ENCODE measurements around the gene SMARCA4.

Gene SMARCA4

DNA sequence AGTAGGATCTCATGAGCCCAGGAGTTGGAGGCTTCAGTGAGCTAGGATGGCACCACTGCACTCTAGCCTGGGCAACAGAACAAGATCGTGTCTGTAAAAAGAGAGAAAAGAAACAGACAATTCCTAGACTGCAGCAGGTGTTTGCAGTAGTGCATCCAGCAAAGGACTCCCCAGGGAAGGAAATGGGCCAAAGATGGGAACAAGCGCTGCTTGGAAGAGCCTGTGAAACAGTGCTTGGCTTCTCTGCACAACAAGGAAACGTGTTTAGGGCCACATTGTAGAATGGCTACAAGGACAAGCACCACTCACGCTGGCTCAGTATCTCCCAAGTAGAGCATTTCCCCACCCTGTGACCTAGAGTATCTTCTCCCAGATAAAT is 93.0 kb downstream of the SMARCA4 start:
- H3K36me3 ChIP-seq (ENCODE audit: insufficient read depth, low read length) = peaks cover 71% of the 10 kb centered on the region
- H3K4me2 ChIP-seq (ENCODE audit: low read length) = no peak overlapping the region
- H3K4me3 ChIP-seq (ENCODE audit: low read depth, low read length, poor library complexity, severe bottlenecking) = no peak overlapping the region
- no peak for TF ChIP-seq EZH2 (IDR thresholded peaks at IDR 0.05; ENCODE audit: borderline replicate concordance, low read length)
- TF ChIP-seq, protein P1, sequence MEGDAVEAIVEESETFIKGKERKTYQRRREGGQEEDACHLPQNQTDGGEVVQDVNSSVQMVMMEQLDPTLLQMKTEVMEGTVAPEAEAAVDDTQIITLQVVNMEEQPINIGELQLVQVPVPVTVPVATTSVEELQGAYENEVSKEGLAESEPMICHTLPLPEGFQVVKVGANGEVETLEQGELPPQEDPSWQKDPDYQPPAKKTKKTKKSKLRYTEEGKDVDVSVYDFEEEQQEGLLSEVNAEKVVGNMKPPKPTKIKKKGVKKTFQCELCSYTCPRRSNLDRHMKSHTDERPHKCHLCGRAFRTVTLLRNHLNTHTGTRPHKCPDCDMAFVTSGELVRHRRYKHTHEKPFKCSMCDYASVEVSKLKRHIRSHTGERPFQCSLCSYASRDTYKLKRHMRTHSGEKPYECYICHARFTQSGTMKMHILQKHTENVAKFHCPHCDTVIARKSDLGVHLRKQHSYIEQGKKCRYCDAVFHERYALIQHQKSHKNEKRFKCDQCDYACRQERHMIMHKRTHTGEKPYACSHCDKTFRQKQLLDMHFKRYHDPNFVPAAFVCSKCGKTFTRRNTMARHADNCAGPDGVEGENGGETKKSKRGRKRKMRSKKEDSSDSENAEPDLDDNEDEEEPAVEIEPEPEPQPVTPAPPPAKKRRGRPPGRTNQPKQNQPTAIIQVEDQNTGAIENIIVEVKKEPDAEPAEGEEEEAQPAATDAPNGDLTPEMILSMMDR (IDR thresholded peaks at IDR 0.05; ENCODE audit: low read length) = no peak
- no peaks in the 10 kb centered on the region for H3K9me3 ChIP-seq (ENCODE audit: low read length)
- H3K9ac ChIP-seq (ENCODE audit: low read length) = no peak overlapping the region
- no peaks in the 10 kb centered on the region for H4K20me1 ChIP-seq (ENCODE audit: insufficient read depth, low read length)
- no peaks in the 10 kb centered on the region for H3K9me2 ChIP-seq (ENCODE audit: low read depth, low read length)
- 0 out of 2 replicates have a peak, but pooled peaks cover 1% of the 10 kb centered on the region for H3F3A ChIP-seq (ENCODE audit: insufficient read depth, low read length)
- peaks cover 39% of the 10 kb centered on the region for H3K4me1 ChIP-seq (ENCODE audit: insufficient read depth, low read length, severe bottlenecking)
- H3K27ac ChIP-seq (ENCODE audit: low read depth, low read length, poor library complexity, severe bottlenecking) = no peak overlapping the region
- no peaks in the 10 kb centered on the region for H3K79me2 ChIP-seq (ENCODE audit: insufficient read depth, low read length)
- H2AFZ ChIP-seq (ENCODE audit: low read length) = no peak overlapping the region
- no peaks in the 10 kb centered on the region for H3K27me3 ChIP-seq (ENCODE audit: insufficient read depth, low read length)

DNA sequence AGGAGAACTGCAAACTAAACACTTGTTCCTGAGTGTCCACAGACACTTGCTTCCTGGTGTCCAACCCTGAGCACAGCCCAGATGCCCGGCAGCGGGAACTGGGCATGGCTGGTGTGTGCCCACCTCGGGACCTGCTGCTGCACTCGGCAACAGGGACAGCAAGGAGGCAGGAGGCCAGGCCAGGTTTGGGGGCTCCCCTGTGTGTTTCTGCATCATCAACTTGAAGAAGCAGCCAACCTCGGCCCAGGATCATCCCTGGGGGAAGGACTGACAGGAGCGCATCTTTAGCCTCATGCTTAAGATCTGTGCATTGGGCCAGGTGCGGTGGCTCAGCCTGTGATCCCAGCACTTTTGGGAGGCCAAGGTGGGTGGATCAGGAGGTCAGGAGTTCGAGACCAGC is 93.4 kb downstream of the SMARCA4 start:
- no peaks in the 10 kb centered on the region for H4K20me1 ChIP-seq (ENCODE audit: insufficient read depth, low read length)
- no peaks in the 10 kb centered on the region for H3K27me3 ChIP-seq (ENCODE audit: insufficient read depth, low read length)
- no peak overlapping the region for H2AFZ ChIP-seq (ENCODE audit: low read length)
- H3K4me3 ChIP-seq (ENCODE audit: low read depth, low read length, poor library complexity, severe bottlenecking) = no peak overlapping the region
- no peak for TF ChIP-seq EZH2 (IDR thresholded peaks at IDR 0.05; ENCODE audit: borderline replicate concordance, low read length)
- TF ChIP-seq, protein P1 (IDR thresholded peaks at IDR 0.05; ENCODE audit: low read length) = no peak
- H3K36me3 ChIP-seq (ENCODE audit: insufficient read depth, low read length) = peaks cover 74% of the 10 kb centered on the region
- peaks cover 35% of the 10 kb centered on the region for H3K4me1 ChIP-seq (ENCODE audit: insufficient read depth, low read length, severe bottlenecking)
- no peak overlapping the region for H3K9ac ChIP-seq (ENCODE audit: low read length)
- no peaks in the 10 kb centered on the region for H3K9me2 ChIP-seq (ENCODE audit: low read depth, low read length)
- no peaks in the 10 kb centered on the region for H3K79me2 ChIP-seq (ENCODE audit: insufficient read depth, low read length)
- no peak overlapping the region for H3K27ac ChIP-seq (ENCODE audit: low read depth, low read length, poor library complexity, severe bottlenecking)
- no peaks in the 10 kb centered on the region for H3K9me3 ChIP-seq (ENCODE audit: low read length)
- H3K4me2 ChIP-seq (ENCODE audit: low read length) = no peak overlapping the region
- H3F3A ChIP-seq (ENCODE audit: insufficient read depth, low read length) = no peaks in the 10 kb centered on the region

DNA sequence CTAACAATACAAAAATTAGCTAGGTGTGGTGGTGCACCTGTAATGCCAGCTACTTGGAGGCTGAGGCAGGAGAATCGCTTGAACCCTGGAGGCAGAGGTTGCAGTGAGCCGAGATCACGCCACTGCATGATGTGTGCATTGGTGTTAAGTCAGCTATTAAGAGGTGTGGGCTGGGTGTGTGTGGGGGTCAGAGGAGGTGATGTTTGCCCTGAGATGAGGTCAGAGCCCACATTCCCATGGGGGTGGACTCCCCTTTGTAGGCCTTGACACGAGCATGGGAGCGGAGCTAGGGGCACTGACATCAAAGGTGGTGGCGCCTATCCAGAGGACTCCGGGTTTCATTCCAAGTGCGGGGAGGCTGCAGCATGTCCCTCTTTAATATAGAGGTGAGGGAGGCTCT is 93.8 kb downstream of the SMARCA4 start:
- H3K9me2 ChIP-seq (ENCODE audit: low read depth, low read length) = no peaks in the 10 kb centered on the region
- H3K79me2 ChIP-seq (ENCODE audit: insufficient read depth, low read length) = no peaks in the 10 kb centered on the region
- H3K9me3 ChIP-seq (ENCODE audit: low read length) = no peaks in the 10 kb centered on the region
- H3K4me1 ChIP-seq (ENCODE audit: insufficient read depth, low read length, severe bottlenecking) = peaks cover 31% of the 10 kb centered on the region
- H3F3A ChIP-seq (ENCODE audit: insufficient read depth, low read length) = no peaks in the 10 kb centered on the region
- H3K4me2 ChIP-seq (ENCODE audit: low read length) = no peak overlapping the region
- no peaks in the 10 kb centered on the region for H4K20me1 ChIP-seq (ENCODE audit: insufficient read depth, low read length)
- no peak overlapping the region for H3K9ac ChIP-seq (ENCODE audit: low read length)
- no peak overlapping the region for H3K27ac ChIP-seq (ENCODE audit: low read depth, low read length, poor library complexity, severe bottlenecking)
- H3K36me3 ChIP-seq (ENCODE audit: insufficient read depth, low read length) = peaks cover 78% of the 10 kb centered on the region
- no peak overlapping the region for H2AFZ ChIP-seq (ENCODE audit: low read length)
- no peaks in the 10 kb centered on the region for H3K27me3 ChIP-seq (ENCODE audit: insufficient read depth, low read length)
- TF ChIP-seq, protein P1 (IDR thresholded peaks at IDR 0.05; ENCODE audit: low read length) = no peak
- TF ChIP-seq EZH2 (IDR thresholded peaks at IDR 0.05; ENCODE audit: borderline replicate concordance, low read length) = no peak
- H3K4me3 ChIP-seq (ENCODE audit: low read depth, low read length, poor library complexity, severe bottlenecking) = no peak overlapping the region

All from OCI-LY1 (cell line).